ENCODE data around the gene NRCAM.

- TF ChIP-seq, protein P1, sequence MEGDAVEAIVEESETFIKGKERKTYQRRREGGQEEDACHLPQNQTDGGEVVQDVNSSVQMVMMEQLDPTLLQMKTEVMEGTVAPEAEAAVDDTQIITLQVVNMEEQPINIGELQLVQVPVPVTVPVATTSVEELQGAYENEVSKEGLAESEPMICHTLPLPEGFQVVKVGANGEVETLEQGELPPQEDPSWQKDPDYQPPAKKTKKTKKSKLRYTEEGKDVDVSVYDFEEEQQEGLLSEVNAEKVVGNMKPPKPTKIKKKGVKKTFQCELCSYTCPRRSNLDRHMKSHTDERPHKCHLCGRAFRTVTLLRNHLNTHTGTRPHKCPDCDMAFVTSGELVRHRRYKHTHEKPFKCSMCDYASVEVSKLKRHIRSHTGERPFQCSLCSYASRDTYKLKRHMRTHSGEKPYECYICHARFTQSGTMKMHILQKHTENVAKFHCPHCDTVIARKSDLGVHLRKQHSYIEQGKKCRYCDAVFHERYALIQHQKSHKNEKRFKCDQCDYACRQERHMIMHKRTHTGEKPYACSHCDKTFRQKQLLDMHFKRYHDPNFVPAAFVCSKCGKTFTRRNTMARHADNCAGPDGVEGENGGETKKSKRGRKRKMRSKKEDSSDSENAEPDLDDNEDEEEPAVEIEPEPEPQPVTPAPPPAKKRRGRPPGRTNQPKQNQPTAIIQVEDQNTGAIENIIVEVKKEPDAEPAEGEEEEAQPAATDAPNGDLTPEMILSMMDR (conservative IDR thresholded peaks at IDR 0.05) = no peak
- no peak for TF ChIP-seq ZFX (IDR thresholded peaks at IDR 0.05)
Measured at GRCh38 chr7:108330227-108330626, 126.0 kb downstream of the NRCAM start.

All from C4-2B (cell line).